H1 (cell line): ENCODE measurements around the gene MCM9.

Experiments used
- CTCF ChIP-seq, 3 experiments: IDR thresholded peaks; 1 replicate in 2 of 3; 2 replicates in 1 of 3; pipeline versions ENCODE4 v1.5.1 to v1.6.1; 2011; ENCODE audit warnings: low read length in 3 of 3, mild to moderate bottlenecking in 3 of 3, inconsistent platforms in 2 of 3, low read depth in 1 of 3, moderate library complexity in 1 of 3; ENCODE audit not compliant: insufficient read depth in 1 of 3; ENCODE audit errors: control extremely low read depth in 1 of 3
- EZH2 ChIP-seq: fragments of 200-600 bp; sonication (generic); IDR thresholded peaks from 2 replicates; pipeline ENCODE4 v1.7.1; 2012; ENCODE audit warnings: low read depth, mild to moderate bottlenecking, moderate library complexity, low read length, inconsistent platforms; ENCODE audit not compliant: severe bottlenecking
- JUN ChIP-seq: IDR thresholded peaks from 2 replicates; pipeline ENCODE4 v1.6.1; 2011; ENCODE audit warnings: low read depth, mild to moderate bottlenecking, improper control_type of control experiment, low read length
- POLR2A ChIP-seq, 2 experiments: IDR thresholded peaks; 1 replicate in 1 of 2; 2 replicates in 1 of 2; pipeline ENCODE4 v1.6.1; 2011; ENCODE audit warnings: low read depth in 2 of 2, low read length in 2 of 2, mild to moderate bottlenecking in 2 of 2; ENCODE audit errors: control extremely low read depth in 1 of 2
- RAD21 ChIP-seq, 2 experiments: IDR thresholded peaks in 1 of 2; conservative IDR thresholded peaks in 1 of 2; 2 replicates each; pipeline ENCODE4 v1.6.1; 2011; ENCODE audit warnings: low read depth in 2 of 2, low read length in 2 of 2, improper control_type of control experiment in 1 of 2, inconsistent platforms in 1 of 2, mild to moderate bottlenecking in 1 of 2, moderate library complexity in 1 of 2
- SIN3A ChIP-seq, 2 experiments: IDR thresholded peaks in 1 of 2; conservative IDR thresholded peaks in 1 of 2; 2 replicates each; pipeline ENCODE4 v1.6.1; 2011 to 2012; ENCODE audit warnings: low read length in 2 of 2, improper control_type of control experiment in 1 of 2, low read depth in 1 of 2, mild to moderate bottlenecking in 1 of 2
- TAF1 ChIP-seq: IDR thresholded peaks from 2 replicates; pipeline ENCODE4 v1.6.1; 2011; ENCODE audit warnings: mild to moderate bottlenecking, low read depth, low read length
- TAF7 ChIP-seq: optimal IDR thresholded peaks from 2 replicates; pipeline ENCODE3; 2011; ENCODE audit warnings: low read depth, mild to moderate bottlenecking, inconsistent platforms, low read length, moderate library complexity, borderline replicate concordance
- TF ChIP-seq, protein P1 (sequence below): IDR thresholded peaks from 2 replicates; pipeline ENCODE4 v1.6.1; 2011; ENCODE audit warnings: low read length, improper control_type of control experiment

- no peak for TF ChIP-seq JUN
- TF ChIP-seq EZH2 = no peak
- TF ChIP-seq POLR2A (IDR thresholded peaks at IDR 0.05; ENCODE audit: control extremely low read depth in 1 of 2, low read depth in 2 of 2, low read length in 2 of 2) = no peak
- TF ChIP-seq, protein P1, sequence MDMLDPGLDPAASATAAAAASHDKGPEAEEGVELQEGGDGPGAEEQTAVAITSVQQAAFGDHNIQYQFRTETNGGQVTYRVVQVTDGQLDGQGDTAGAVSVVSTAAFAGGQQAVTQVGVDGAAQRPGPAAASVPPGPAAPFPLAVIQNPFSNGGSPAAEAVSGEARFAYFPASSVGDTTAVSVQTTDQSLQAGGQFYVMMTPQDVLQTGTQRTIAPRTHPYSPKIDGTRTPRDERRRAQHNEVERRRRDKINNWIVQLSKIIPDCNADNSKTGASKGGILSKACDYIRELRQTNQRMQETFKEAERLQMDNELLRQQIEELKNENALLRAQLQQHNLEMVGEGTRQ = no peak
- TF ChIP-seq CTCF (IDR thresholded peaks at IDR 0.05; ENCODE audit: control extremely low read depth in 1 of 3, insufficient read depth in 1 of 3, low read depth in 1 of 3, low read length in 3 of 3) = no peak
- TF ChIP-seq SIN3A (conservative IDR thresholded peaks at IDR 0.05 in 1 of 2, IDR thresholded peaks at IDR 0.05 in 1 of 2; ENCODE audit: low read depth in 1 of 2, low read length in 2 of 2) = no peak
- no peak for TF ChIP-seq TAF1
- no peak for TF ChIP-seq TAF7
- TF ChIP-seq RAD21 (IDR thresholded peaks at IDR 0.05 in 1 of 2, conservative IDR thresholded peaks at IDR 0.05 in 1 of 2; ENCODE audit: low read depth in 2 of 2, low read length in 2 of 2) = no peak
Measured at GRCh38 chr6:118967239-118967638, 32.3 kb upstream of the MCM9 start.
